ENCODE results near the gene BAIAP2. TPM values are rescaled to one million over a fixed set of nuclear protein-coding genes. Genes with fewer than 3 reads are reported as not detected.

Gene BAIAP2
- total and polyA plus RNA-seq, 2 of the 13 experiments (the other 11 are each of a cell fraction or from before 2014, with no cell fraction given), result 22.5 to 24.0 TPM

DNA sequence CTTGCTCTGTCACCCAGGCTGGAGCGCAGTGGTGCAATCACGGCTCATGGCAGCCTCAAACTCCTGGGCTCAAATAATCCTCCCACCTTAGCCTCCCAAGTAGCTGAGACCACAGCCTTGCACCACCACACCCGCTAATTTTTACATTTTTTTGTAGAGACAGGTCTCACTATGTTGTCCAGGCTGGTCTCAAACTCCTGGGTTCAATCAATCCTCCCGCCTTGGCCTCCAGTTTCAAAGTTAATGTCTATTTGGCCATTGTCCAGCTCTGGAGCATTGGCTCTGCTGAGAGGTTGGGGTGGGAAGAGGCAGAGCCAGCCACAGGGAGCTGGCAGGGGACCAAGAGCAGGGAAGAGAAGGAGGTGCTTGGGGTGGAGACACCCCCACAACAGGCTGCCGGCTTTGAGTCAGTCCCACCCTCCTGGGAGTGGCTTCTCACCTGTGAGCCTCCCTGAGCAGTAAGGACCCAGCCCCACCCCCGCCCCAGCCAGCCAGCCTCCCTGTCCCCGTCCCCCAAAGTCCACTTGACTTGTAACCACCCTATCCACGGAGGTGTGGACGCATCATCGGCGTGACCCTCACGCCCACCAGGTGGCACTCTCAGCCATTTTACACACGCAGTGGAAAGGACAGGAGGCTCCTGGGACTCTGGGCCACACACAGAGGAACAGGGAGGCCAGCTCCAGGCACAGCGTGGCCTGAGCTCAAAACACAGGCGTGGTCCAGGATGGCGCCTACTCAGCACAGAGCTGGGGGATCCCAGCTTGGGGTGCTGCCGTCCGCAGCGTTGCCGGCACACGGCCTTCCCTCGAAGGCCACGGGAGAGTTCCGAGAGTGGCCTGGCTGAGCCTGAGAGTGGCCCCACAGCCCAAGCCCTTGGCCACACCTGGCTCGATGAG, 107.6 kb downstream of the BAIAP2 start (continued):
- TF ChIP-seq, protein P1, sequence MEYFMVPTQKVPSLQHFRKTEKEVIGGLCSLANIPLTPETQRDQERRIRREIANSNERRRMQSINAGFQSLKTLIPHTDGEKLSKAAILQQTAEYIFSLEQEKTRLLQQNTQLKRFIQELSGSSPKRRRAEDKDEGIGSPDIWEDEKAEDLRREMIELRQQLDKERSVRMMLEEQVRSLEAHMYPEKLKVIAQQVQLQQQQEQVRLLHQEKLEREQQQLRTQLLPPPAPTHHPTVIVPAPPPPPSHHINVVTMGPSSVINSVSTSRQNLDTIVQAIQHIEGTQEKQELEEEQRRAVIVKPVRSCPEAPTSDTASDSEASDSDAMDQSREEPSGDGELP (IDR thresholded peaks at IDR 0.05; ENCODE audit: borderline replicate concordance, low read depth), result no peak
- 0 out of 2 replicates have a peak, but pooled peaks have one; percentile 4 for TF ChIP-seq CHD2 (IDR thresholded peaks at IDR 0.05; ENCODE audit: low read depth, low read length)
- TF ChIP-seq CAMTA2 (CRISPR knock-in tag; IDR thresholded peaks at IDR 0.05; ENCODE audit: borderline replicate concordance), result peak; percentile 84; the same call in 1 of the 2 replicates
- TF ChIP-seq ZNF891 (CRISPR knock-in tag; IDR thresholded peaks at IDR 0.05), result peak; percentile 43; the same call in 1 of the 2 replicates
- no peak for TF ChIP-seq HNF4G (IDR thresholded peaks at IDR 0.05; ENCODE audit: borderline replicate concordance, low read depth, low read length)
- TF ChIP-seq HNF4G (CRISPR knock-in tag; IDR thresholded peaks at IDR 0.05; ENCODE audit: borderline replicate concordance, low read depth), result no peak
- no peak for TF ChIP-seq HHEX (CRISPR knock-in tag; IDR thresholded peaks at IDR 0.05)
- TF ChIP-seq PCBP2 (optimal IDR thresholded peaks at IDR 0.05; ENCODE audit: low read depth, low read length, poor library complexity, severe bottlenecking), result no peak
- no peak for TF ChIP-seq ATF7 (IDR thresholded peaks at IDR 0.05)
- no peak for TF ChIP-seq ATF7 (CRISPR knock-in tag; IDR thresholded peaks at IDR 0.05)
- no peak for TF ChIP-seq NCOA1 (CRISPR knock-in tag; IDR thresholded peaks at IDR 0.05)
- TF ChIP-seq HOXA9 (CRISPR knock-in tag; IDR thresholded peaks at IDR 0.05; ENCODE audit: borderline replicate concordance), result no peak
- TF ChIP-seq, protein P2, sequence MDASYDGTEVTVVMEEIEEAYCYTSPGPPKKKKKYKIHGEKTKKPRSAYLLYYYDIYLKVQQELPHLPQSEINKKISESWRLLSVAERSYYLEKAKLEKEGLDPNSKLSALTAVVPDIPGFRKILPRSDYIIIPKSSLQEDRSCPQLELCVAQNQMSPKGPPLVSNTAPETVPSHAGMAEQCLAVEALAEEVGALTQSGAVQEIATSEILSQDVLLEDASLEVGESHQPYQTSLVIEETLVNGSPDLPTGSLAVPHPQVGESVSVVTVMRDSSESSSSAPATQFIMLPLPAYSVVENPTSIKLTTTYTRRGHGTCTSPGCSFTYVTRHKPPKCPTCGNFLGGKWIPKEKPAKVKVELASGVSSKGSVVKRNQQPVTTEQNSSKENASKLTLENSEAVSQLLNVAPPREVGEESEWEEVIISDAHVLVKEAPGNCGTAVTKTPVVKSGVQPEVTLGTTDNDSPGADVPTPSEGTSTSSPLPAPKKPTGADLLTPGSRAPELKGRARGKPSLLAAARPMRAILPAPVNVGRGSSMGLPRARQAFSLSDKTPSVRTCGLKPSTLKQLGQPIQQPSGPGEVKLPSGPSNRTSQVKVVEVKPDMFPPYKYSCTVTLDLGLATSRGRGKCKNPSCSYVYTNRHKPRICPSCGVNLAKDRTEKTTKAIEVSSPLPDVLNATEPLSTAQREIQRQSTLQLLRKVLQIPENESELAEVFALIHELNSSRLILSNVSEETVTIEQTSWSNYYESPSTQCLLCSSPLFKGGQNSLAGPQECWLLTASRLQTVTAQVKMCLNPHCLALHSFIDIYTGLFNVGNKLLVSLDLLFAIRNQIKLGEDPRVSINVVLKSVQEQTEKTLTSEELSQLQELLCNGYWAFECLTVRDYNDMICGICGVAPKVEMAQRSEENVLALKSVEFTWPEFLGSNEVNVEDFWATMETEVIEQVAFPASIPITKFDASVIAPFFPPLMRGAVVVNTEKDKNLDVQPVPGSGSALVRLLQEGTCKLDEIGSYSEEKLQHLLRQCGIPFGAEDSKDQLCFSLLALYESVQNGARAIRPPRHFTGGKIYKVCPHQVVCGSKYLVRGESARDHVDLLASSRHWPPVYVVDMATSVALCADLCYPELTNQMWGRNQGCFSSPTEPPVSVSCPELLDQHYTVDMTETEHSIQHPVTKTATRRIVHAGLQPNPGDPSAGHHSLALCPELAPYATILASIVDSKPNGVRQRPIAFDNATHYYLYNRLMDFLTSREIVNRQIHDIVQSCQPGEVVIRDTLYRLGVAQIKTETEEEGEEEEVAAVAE (CRISPR knock-in tag; IDR thresholded peaks at IDR 0.05; ENCODE audit: borderline replicate concordance), result peak; percentile 23; the same call in 1 of the 2 replicates
- no peak for TF ChIP-seq SMAD9 (CRISPR knock-in tag; IDR thresholded peaks at IDR 0.05)
- TF ChIP-seq, protein P3, sequence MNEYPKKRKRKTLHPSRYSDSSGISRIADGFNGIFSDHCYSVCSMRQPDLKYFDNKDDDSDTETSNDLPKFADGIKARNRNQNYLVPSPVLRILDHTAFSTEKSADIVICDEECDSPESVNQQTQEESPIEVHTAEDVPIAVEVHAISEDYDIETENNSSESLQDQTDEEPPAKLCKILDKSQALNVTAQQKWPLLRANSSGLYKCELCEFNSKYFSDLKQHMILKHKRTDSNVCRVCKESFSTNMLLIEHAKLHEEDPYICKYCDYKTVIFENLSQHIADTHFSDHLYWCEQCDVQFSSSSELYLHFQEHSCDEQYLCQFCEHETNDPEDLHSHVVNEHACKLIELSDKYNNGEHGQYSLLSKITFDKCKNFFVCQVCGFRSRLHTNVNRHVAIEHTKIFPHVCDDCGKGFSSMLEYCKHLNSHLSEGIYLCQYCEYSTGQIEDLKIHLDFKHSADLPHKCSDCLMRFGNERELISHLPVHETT (CRISPR knock-in tag; conservative IDR thresholded peaks at IDR 0.05), result 0 out of 2 replicates have a peak, but pooled peaks have one; percentile 36
- TF ChIP-seq ZNF292 (CRISPR knock-in tag; IDR thresholded peaks at IDR 0.05; ENCODE audit: borderline replicate concordance, low read depth), result no peak
- TF ChIP-seq, protein P4, sequence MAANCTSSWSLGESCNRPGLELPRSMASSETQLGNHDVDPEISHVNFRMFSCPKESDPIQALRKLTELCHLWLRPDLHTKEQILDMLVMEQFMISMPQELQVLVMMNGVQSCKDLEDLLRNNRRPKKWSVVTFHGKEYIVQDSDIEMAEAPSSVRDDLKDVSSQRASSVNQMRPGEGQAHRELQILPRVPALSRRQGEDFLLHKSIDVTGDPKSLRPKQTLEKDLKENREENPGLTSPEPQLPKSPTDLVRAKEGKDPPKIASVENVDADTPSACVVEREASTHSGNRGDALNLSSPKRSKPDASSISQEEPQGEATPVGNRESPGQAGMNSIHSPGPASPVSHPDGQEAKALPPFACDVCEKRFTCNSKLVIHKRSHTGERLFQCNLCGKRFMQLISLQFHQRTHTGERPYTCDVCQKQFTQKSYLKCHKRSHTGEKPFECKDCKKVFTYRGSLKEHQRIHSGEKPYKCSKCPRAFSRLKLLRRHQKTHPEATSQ (CRISPR knock-in tag; IDR thresholded peaks at IDR 0.05; ENCODE audit: borderline replicate concordance), result no peak
- TF ChIP-seq, protein P5, sequence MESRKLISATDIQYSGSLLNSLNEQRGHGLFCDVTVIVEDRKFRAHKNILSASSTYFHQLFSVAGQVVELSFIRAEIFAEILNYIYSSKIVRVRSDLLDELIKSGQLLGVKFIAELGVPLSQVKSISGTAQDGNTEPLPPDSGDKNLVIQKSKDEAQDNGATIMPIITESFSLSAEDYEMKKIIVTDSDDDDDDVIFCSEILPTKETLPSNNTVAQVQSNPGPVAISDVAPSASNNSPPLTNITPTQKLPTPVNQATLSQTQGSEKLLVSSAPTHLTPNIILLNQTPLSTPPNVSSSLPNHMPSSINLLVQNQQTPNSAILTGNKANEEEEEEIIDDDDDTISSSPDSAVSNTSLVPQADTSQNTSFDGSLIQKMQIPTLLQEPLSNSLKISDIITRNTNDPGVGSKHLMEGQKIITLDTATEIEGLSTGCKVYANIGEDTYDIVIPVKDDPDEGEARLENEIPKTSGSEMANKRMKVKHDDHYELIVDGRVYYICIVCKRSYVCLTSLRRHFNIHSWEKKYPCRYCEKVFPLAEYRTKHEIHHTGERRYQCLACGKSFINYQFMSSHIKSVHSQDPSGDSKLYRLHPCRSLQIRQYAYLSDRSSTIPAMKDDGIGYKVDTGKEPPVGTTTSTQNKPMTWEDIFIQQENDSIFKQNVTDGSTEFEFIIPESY (CRISPR knock-in tag; IDR thresholded peaks at IDR 0.05), result peak; percentile 18; the same call in 1 of the 2 replicates
